OCI-LY1 (cell line): ENCODE results near the gene ZNF280A.

Experiments
- H2AFZ ChIP-seq: fragments of 200-600 bp; sonication (generic), shearing (Covaris generic); 2 replicates; pipeline ENCODE4 v1.6.0; 2014; ENCODE audit warnings: antibody characterized with exemption, mild to moderate bottlenecking, low read length
- H3F3A ChIP-seq: fragments of 200-600 bp; sonication (generic), shearing (Covaris generic); 2 replicates; pipeline ENCODE4 v1.6.0; 2014; ENCODE audit warnings: mild to moderate bottlenecking, antibody characterized with exemption, low read length, moderate library complexity; ENCODE audit not compliant: insufficient read depth
- H3K27ac ChIP-seq: fragments of 200-600 bp; sonication (generic); 2 replicates; pipeline ENCODE4 v1.5.1; 2014; ENCODE audit warnings: low read length, mixed run types, mild to moderate bottlenecking, low read depth; ENCODE audit not compliant: poor library complexity, severe bottlenecking
- H3K27me3 ChIP-seq: fragments of 200-600 bp; sonication (generic); 2 replicates; pipeline ENCODE4 v1.6.0; 2014; ENCODE audit warnings: antibody characterized with exemption, mild to moderate bottlenecking, low read length, moderate library complexity; ENCODE audit not compliant: insufficient read depth
- H3K36me3 ChIP-seq: fragments of 200-600 bp; sonication (generic); 2 replicates; pipeline ENCODE4 v1.6.1; 2014; ENCODE audit warnings: mild to moderate bottlenecking, antibody characterized with exemption, low read length, moderate library complexity, mixed read lengths; ENCODE audit not compliant: insufficient read depth
- H3K4me1 ChIP-seq: fragments of 200-600 bp; sonication (generic); 2 replicates; pipeline ENCODE4 v1.5.1; 2014; ENCODE audit warnings: mild to moderate bottlenecking, low read length, moderate library complexity; ENCODE audit not compliant: insufficient read depth, severe bottlenecking
- H3K4me2 ChIP-seq: fragments of 200-600 bp; sonication (generic), shearing (Covaris generic); 2 replicates; pipeline ENCODE4 v1.6.1; 2014; ENCODE audit warnings: low read length
- H3K4me3 ChIP-seq: fragments of 200-600 bp; sonication (generic); 2 replicates; pipeline ENCODE4 v1.5.1; 2014; ENCODE audit warnings: low read length, low read depth, mild to moderate bottlenecking, mixed read lengths; ENCODE audit not compliant: poor library complexity, severe bottlenecking
- H3K79me2 ChIP-seq: fragments of 200-600 bp; shearing (Covaris generic); 2 replicates; pipeline ENCODE4 v1.6.1; 2016; ENCODE audit warnings: mixed run types, low read length, mixed read lengths; ENCODE audit not compliant: insufficient read depth
- H3K9ac ChIP-seq: fragments of 200-600 bp; sonication (generic), shearing (Covaris generic); 2 replicates; pipeline ENCODE4 v1.6.1; 2014; ENCODE audit warnings: mild to moderate bottlenecking, low read length, mixed read lengths
- H3K9me2 ChIP-seq: fragments of 200-600 bp; sonication (generic), shearing (Covaris generic); 2 replicates; pipeline ENCODE4 v1.6.1; 2014; ENCODE audit warnings: low read depth, mild to moderate bottlenecking, low read length, mixed read lengths
- H3K9me3 ChIP-seq: fragments of 200-600 bp; shearing (Covaris generic); 2 replicates; pipeline ENCODE4 v1.6.1; 2014; ENCODE audit warnings: low read length, mixed read lengths
- H4K20me1 ChIP-seq: fragments of 200-600 bp; sonication (generic), shearing (Covaris generic); 2 replicates; pipeline ENCODE4 v1.6.0; 2016; ENCODE audit warnings: mild to moderate bottlenecking, low read length; ENCODE audit not compliant: insufficient read depth
- EZH2 ChIP-seq: fragments of 200-600 bp; sonication (generic), shearing (Covaris generic); IDR thresholded peaks from 2 replicates; pipeline ENCODE4 v1.8.0; 2017; ENCODE audit warnings: borderline replicate concordance, mixed run types, mild to moderate bottlenecking, antibody characterized with exemption, low read length, moderate library complexity, mixed read lengths
- TF ChIP-seq, protein P1 (sequence below): fragments of 200-600 bp; sonication (generic), shearing (Covaris generic); IDR thresholded peaks from 2 replicates; pipeline ENCODE4 v1.5.1; 2017; ENCODE audit warnings: mild to moderate bottlenecking, antibody characterized with exemption, low read length, moderate library complexity, mixed read lengths

Gene ZNF280A

DNA sequence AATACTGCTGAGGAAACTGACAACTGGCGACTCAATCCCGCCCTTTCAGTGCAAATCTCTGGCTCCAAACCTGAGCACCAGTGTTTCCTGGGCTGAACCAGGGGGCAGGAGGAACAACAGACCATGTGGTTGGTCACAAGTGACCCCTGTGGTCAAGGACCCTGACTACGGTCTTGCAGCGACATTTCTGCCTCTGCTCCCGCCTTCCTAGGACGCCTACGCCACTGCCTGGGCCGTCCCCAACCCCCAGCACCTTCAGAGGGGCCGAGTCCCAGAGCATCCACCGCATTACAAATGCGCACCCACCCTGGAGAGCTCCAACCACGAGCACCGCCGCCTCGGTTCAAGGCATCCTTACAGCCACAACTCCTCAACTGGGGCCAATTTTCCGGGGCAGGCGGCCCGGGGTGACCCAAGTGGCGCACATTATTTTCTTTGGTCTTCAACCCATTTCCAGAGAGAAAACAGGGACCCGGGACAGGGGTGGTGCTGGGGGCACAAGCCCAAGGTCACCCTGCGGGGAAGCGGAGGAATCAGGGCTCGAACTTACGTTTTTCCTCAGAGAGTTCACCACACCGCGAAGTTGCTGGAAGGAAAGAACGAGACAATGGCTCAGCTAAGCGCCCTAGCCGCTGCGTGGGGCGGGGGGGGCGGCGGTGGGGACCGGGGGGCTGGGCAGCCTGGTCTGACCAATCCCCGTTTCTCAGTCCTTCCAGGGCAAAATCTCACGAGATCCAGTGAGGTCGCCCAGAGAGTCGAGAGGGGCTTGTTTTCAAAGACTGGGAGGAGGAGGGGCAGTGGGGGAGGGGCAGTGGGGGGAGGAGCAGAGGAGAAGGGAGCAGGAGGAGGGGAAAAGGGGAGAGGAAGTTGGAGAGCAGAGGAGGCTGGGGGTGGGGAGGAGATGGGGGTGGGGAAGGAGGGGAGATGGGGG is 37.2 kb upstream of the ZNF280A start:
- Histone ChIP-seq H3K27me3 (no peaks in the 10 kb centered on the region), H3K9me3 (no peaks in the 10 kb centered on the region), H3K9ac (no peak overlapping the region), H4K20me1 (no peaks in the 10 kb centered on the region), H3K36me3 (peaks cover 22% of the 10 kb centered on the region; the same call in 1 of the 2 replicates), H3K4me1 (peaks cover 8% of the 10 kb centered on the region), H2AFZ (no peak overlapping the region), H3K79me2 (no peaks in the 10 kb centered on the region), H3F3A (no peaks in the 10 kb centered on the region), H3K9me2 (no peaks in the 10 kb centered on the region), H3K4me3 (no peak overlapping the region), H3K27ac (no peak overlapping the region), H3K4me2 (no peak overlapping the region)
- TF ChIP-seq EZH2, result no peak
- TF ChIP-seq, protein P1, sequence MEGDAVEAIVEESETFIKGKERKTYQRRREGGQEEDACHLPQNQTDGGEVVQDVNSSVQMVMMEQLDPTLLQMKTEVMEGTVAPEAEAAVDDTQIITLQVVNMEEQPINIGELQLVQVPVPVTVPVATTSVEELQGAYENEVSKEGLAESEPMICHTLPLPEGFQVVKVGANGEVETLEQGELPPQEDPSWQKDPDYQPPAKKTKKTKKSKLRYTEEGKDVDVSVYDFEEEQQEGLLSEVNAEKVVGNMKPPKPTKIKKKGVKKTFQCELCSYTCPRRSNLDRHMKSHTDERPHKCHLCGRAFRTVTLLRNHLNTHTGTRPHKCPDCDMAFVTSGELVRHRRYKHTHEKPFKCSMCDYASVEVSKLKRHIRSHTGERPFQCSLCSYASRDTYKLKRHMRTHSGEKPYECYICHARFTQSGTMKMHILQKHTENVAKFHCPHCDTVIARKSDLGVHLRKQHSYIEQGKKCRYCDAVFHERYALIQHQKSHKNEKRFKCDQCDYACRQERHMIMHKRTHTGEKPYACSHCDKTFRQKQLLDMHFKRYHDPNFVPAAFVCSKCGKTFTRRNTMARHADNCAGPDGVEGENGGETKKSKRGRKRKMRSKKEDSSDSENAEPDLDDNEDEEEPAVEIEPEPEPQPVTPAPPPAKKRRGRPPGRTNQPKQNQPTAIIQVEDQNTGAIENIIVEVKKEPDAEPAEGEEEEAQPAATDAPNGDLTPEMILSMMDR, result no peak

DNA sequence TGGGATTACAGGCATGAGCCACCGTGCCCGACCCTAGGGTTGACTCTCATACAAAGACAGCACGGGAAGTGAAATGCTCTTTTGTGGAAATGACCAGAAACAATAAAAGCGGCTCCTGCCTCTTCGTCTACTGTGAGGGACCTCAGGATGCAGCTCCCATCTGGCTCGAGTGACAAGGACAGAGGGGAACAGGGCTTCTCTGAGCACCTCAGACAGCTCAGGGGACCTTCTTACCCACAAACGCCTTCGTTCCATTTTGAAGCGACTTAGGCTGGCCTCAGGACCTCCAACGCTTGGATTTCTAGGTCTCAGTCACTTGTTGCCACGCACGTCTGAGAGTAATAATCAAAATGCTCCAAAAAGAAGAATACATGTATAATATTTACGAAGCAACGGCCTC is 36.5 kb upstream of the ZNF280A start:
- no peak overlapping the region for H3K4me2 ChIP-seq
- H3K36me3 ChIP-seq, result peaks cover 23% of the 10 kb centered on the region; the same call in 1 of the 2 replicates
- no peaks in the 10 kb centered on the region for H3K79me2 ChIP-seq
- H3K9me2 ChIP-seq, result no peaks in the 10 kb centered on the region
- no peaks in the 10 kb centered on the region for H3F3A ChIP-seq
- no peaks in the 10 kb centered on the region for H3K9me3 ChIP-seq
- H3K27me3 ChIP-seq, result no peaks in the 10 kb centered on the region
- H3K27ac ChIP-seq, result no peak overlapping the region
- no peak overlapping the region for H3K9ac ChIP-seq
- TF ChIP-seq, protein P1, result no peak
- no peak for TF ChIP-seq EZH2
- no peak overlapping the region for H3K4me3 ChIP-seq
- H4K20me1 ChIP-seq, result no peaks in the 10 kb centered on the region
- peaks cover 8% of the 10 kb centered on the region for H3K4me1 ChIP-seq
- H2AFZ ChIP-seq, result no peak overlapping the region

DNA sequence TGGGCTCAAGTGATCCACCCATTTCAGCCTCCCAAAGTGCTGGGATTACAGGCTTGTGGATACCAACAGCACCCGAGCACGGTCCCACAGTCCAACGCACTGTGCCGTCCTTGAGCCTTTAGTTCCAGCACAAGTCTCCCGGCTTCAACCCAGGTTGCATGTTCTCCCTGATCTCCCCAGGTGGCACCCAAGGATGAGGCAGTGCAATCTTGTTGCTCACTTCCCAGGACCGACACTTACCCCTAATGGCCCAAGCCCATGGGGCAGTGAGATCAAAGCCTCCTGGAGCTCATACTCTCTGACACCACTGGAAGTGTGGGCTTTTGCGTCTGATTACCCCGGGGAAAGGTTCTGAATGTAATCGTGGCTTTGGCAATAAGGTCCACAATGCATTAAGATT is 35.5 kb upstream of the ZNF280A start:
- H2AFZ ChIP-seq, result no peak overlapping the region
- no peaks in the 10 kb centered on the region for H3K79me2 ChIP-seq
- TF ChIP-seq EZH2, result no peak
- TF ChIP-seq, protein P1, result no peak
- H3K4me2 ChIP-seq, result no peak overlapping the region
- H3K4me1 ChIP-seq, result peaks cover 8% of the 10 kb centered on the region
- H3K36me3 ChIP-seq, result peaks cover 33% of the 10 kb centered on the region
- H3K27ac ChIP-seq, result no peak overlapping the region
- no peaks in the 10 kb centered on the region for H3K9me2 ChIP-seq
- H3K9ac ChIP-seq, result no peak overlapping the region
- no peaks in the 10 kb centered on the region for H3K9me3 ChIP-seq
- H3K4me3 ChIP-seq, result no peak overlapping the region
- H4K20me1 ChIP-seq, result no peaks in the 10 kb centered on the region
- H3F3A ChIP-seq, result no peaks in the 10 kb centered on the region
- no peaks in the 10 kb centered on the region for H3K27me3 ChIP-seq
